K562 (cell line): ENCODE measurements around the gene TJP3. TPM values are rescaled to one million over a fixed set of nuclear protein-coding genes. Genes with fewer than 3 reads are reported as not detected.

Experiments used
- ATAC-seq: fragments of 200-7000 bp; cut with Tn5 transposase; 3 replicates; pipeline ENCODE4 v1.9.1; 2020; ENCODE audit warnings: moderate library complexity
- BruUV-seq: library from RNA; stranded (reverse); fragments of 400-500 nt; replicated peaks from 2 replicates; lab custom pipeline; 2021; lab: Mats Ljungman, UMichigan
- CTCF ChIA-PET: fragments of 300-600 bp; formaldehyde crosslinking; extraction: SDS; loops from one replicate; lab custom pipeline; 2021; ENCODE audit warnings: low intra/inter-chr PET ratio; lab: Yijun Ruan, JAX
- POLR2A ChIA-PET: fragments of 300-600, 350-650 bp; sonication (Branson Sonifier 250); formaldehyde crosslinking; extraction: SDS; loops from one replicate; lab custom pipeline; 2021; ENCODE audit warnings: antibody characterized with exemption, inconsistent platforms; lab: Yijun Ruan, JAX
- DNase-seq, 4 experiments: peaks; one replicate each; pipeline versions ENCODE4 v3.0.0 to v3.0.0-alpha.2; 2011 to 2018; ENCODE audit warnings: low spot score in 3 of 4, mixed read lengths in 3 of 4; ENCODE audit errors: extremely low read depth in 1 of 4
- FAIRE-seq: peaks from 2 replicates; lab custom pipeline; 2011; peaks lifted over from hg19 to GRCh38; lab: Jason Lieb, UNC
- H2AFZ ChIP-seq: 2 replicates; pipeline ENCODE4 v1.6.0; 2011; ENCODE audit warnings: low read depth, low read length, control low read depth, inconsistent platforms
- H3K27ac ChIP-seq: fragments of 200-600 bp; 3 replicates; pipeline ENCODE4 v1.8.0; 2011; ENCODE audit warnings: low read depth, mild to moderate bottlenecking, control low read depth, inconsistent platforms, low read length, moderate library complexity, mixed read lengths; ENCODE audit errors: extremely low read depth
- H3K27me3 ChIP-seq, 2 experiments: fragments of 300-600 bp in 1 of 2; 2 replicates in 1 of 2; 3 replicates in 1 of 2; pipeline versions ENCODE4 v1.6.0 to v1.8.0; 2011; ENCODE audit warnings: inconsistent platforms in 2 of 2, low read length in 2 of 2, mild to moderate bottlenecking in 1 of 2, mixed read lengths in 1 of 2, moderate library complexity in 1 of 2; ENCODE audit not compliant: control insufficient read depth in 2 of 2, insufficient read depth in 2 of 2
- H3K36me3 ChIP-seq: fragments of 300-600 bp; 3 replicates; pipeline ENCODE4 v1.8.0; 2011; ENCODE audit warnings: mild to moderate bottlenecking, low read length, inconsistent platforms; ENCODE audit not compliant: control insufficient read depth, insufficient read depth
- H3K4me1 ChIP-seq, 2 experiments: fragments of 200-600 bp in 1 of 2; replicated peaks in 1 of 2; 2 replicates in 1 of 2; 3 replicates in 1 of 2; pipeline versions ENCODE4 v1.5.1 to v1.8.0; 2011; ENCODE audit warnings: inconsistent platforms in 2 of 2, low read length in 2 of 2, mild to moderate bottlenecking in 1 of 2, mixed read lengths in 1 of 2, moderate library complexity in 1 of 2; ENCODE audit not compliant: control insufficient read depth in 2 of 2, insufficient read depth in 2 of 2
- H3K4me2 ChIP-seq: 2 replicates; pipeline ENCODE4 v1.6.1; 2011; ENCODE audit warnings: low read length, control low read depth, inconsistent platforms, mixed read lengths; ENCODE audit not compliant: insufficient read depth
- H3K4me3 ChIP-seq: fragments of 200-600 bp; sonication (generic), shearing (Covaris generic); 2 replicates; pipeline ENCODE4 v1.5.1; 2016; ENCODE audit warnings: control low read depth, inconsistent platforms
- H3K79me2 ChIP-seq: fragments of 200-600 bp; 3 replicates; pipeline ENCODE4 v1.8.0; 2011; ENCODE audit warnings: low read length, inconsistent platforms; ENCODE audit not compliant: control insufficient read depth, insufficient read depth
- H3K9ac ChIP-seq, 2 experiments: 2 replicates each; pipeline versions ENCODE4 v1.6.0 to v1.6.1; 2011; ENCODE audit warnings: low read depth in 2 of 2, low read length in 2 of 2, control low read depth in 1 of 2, inconsistent platforms in 1 of 2, mild to moderate bottlenecking in 1 of 2, mixed read lengths in 1 of 2; ENCODE audit not compliant: insufficient read depth in 1 of 2
- H3K9me1 ChIP-seq: one replicate; pipeline ENCODE4 v1.6.0; 2011; ENCODE audit warnings: inconsistent platforms, mild to moderate bottlenecking, low read length, moderate library complexity; ENCODE audit not compliant: control insufficient read depth, insufficient read depth
- H3K9me3 ChIP-seq: replicated peaks from 2 replicates; pipeline ENCODE4 v1.5.1; 2011; ENCODE audit warnings: low read depth, low read length, inconsistent platforms; ENCODE audit not compliant: control insufficient read depth, insufficient read depth
- H4K20me1 ChIP-seq: replicated peaks from 2 replicates; pipeline ENCODE4 v1.6.1; 2011; ENCODE audit warnings: low read length, inconsistent platforms, mixed read lengths; ENCODE audit not compliant: control insufficient read depth, insufficient read depth
- ESRRA ChIP-seq: fragments of 450-650 bp; IDR thresholded peaks from 2 replicates; pipeline ENCODE4 v1.6.1; 2014; ENCODE audit warnings: low read depth, mild to moderate bottlenecking, moderate library complexity, borderline replicate concordance
- GATAD2B ChIP-seq: fragments of 450-650 bp; IDR thresholded peaks from 2 replicates; pipeline ENCODE4 v1.6.1; 2017; ENCODE audit warnings: mild to moderate bottlenecking, borderline replicate concordance
- POLR2AphosphoS2 ChIP-seq: IDR thresholded peaks from 2 replicates; pipeline ENCODE4 v1.6.1; 2012; ENCODE audit warnings: low read length, improper control_type of control experiment
- VEZF1 ChIP-seq: fragments of 200-800 bp; sonication (Bioruptor generic); IDR thresholded peaks from 2 replicates; pipeline ENCODE4 v1.6.1; 2017; ENCODE audit warnings: missing genetic modification characterization, missing compliant biosample characterization
- ZBTB7A ChIP-seq: IDR thresholded peaks from 2 replicates; pipeline ENCODE4 v1.6.1; 2011; ENCODE audit warnings: low read depth, mild to moderate bottlenecking, low read length, moderate library complexity, borderline replicate concordance; ENCODE audit not compliant: control insufficient read depth
- ZNF740 ChIP-seq, 3 experiments: fragments of 200-800 bp in 1 of 3; sonication (Bioruptor generic) in 1 of 3; sonication (generic) in 1 of 3; formaldehyde crosslinking in 1 of 3; IDR thresholded peaks; 2 replicates each; pipeline versions ENCODE4 v1.6.1 to v1.8.0; 2016 to 2022; ENCODE audit warnings: mild to moderate bottlenecking in 2 of 3, missing compliant biosample characterization in 2 of 3, missing genetic modification characterization in 2 of 3, missing genetic modification reagents in 1 of 3
- WGBS: fragments of 100-300 bp; shearing (Covaris generic); methylation state at CpG from one replicate; pipeline ENCODE4 v1.1.6; 2016; ENCODE audit warnings: low coverage, mixed read lengths; ENCODE audit not compliant: insufficient coverage; ENCODE audit errors: missing lambda C conversion rate; 5-methylcytosine and 5-hydroxymethylcytosine counted together
- in situ Hi-C: fragments of 300-500 bp; cut with MboI; formaldehyde crosslinking; loops from 4 replicates; pipeline ENCODE4 v1.15.0; 2018; ENCODE audit warnings: inconsistent platforms, mixed read lengths
- intact Hi-C: fragments of 100-400 bp; cut with micrococcal nuclease; formaldehyde crosslinking; loops from 2 replicates; pipeline ENCODE4 v1.14.2; 2022
- polyA plus RNA-seq, 8 experiments: library from polyadenylated mRNA; depleted of rRNA in 4 of 8; stranded (reverse) in 5 of 8; unstranded in 3 of 8; fragments of >200 nt; fragmentation: Nextera tagmentation in 2 of 8; fragmentation: Illumina TruSeq in 1 of 8; extraction: Ambion mirVana in 2 of 8; extraction: Trizol in 1 of 8; gene quantifications; 2 replicates each; pipeline versions ENCODE4 v1.2.1 to v1.2.3, GENCODE V29; 2011 to 2014; ENCODE audit warnings: inconsistent platforms in 1 of 8, missing spikeins in 1 of 8
- total RNA-seq, 7 experiments: library from RNA; depleted of rRNA in 6 of 7; stranded (reverse); fragments of >200 nt in 6 of 7; fragmentation: Illumina TruSeq in 2 of 7; extraction: Trizol in 2 of 7; gene quantifications; 2 replicates each; pipeline versions ENCODE4 v1.2.1 to v1.2.3, GENCODE V29; 2011 to 2021; ENCODE audit warnings: low replicate concordance in 1 of 7

TJP3 gene
- total and polyA plus RNA-seq, 9 of the 15 experiments (the other 6 are each of a cell fraction or from before 2014, with no cell fraction given) = 0.11 to 2.4 (median 0.57) TPM; not detected in 1

- H3K4me1 ChIP-seq = peaks cover 0 to 48% of the 10 kb centered on the region in 2 experiments; a peak in 3 of 5 replicates
- in situ Hi-C loops (no loop called here), intact Hi-C loops (no loop called here)
- ChIA-PET CTCF (no interaction called here), POLR2A (interaction anchor here (0.6 to 5.9 kb wide), 5 partner anchors 9 to 452 kb away, joined by 3 to 48 read pairs (median 3); partner anchors contain the start of genes APBA3 and MRPL54)
- no peak for FAIRE-seq
- no peak overlapping the region for H3K27ac ChIP-seq
- H3K79me2 ChIP-seq = no peaks in the 10 kb centered on the region
- peak; percentile 42 to 50 (median 48) for DNase-seq
- no peaks in the 10 kb centered on the region for H3K9me1 ChIP-seq
- peak; percentile 32; the same call in 1 of the 2 replicates for TF ChIP-seq ZBTB7A
- no peak for TF ChIP-seq GATAD2B
- TF ChIP-seq ZNF740 (CRISPR knock-in tag; IDR thresholded peaks at IDR 0.05) = peak; percentile 73
- TF ChIP-seq ZNF740 (tag; IDR thresholded peaks at IDR 0.05) = no peak
- TF ChIP-seq VEZF1 = peak; percentile 77
- TF ChIP-seq POLR2AphosphoS2 = no peak
- TF ChIP-seq ESRRA = peak; percentile 60; the same call in 1 of the 2 replicates
- no peaks in the 10 kb centered on the region for H3K27me3 ChIP-seq
- no peaks in the 10 kb centered on the region for H3K9me3 ChIP-seq
- no peak overlapping the region for H3K4me3 ChIP-seq
- H3K4me2 ChIP-seq = no peak overlapping the region
- peak overlapping the region in 1 of 2 experiments; percentile 66; a peak in 2 of 4 replicates for H3K9ac ChIP-seq
- no TSS peak for BruUV-seq
- peak; percentile 50 for ATAC-seq
- no peaks in the 10 kb centered on the region for H4K20me1 ChIP-seq
- no peak overlapping the region for H2AFZ ChIP-seq
- WGBS = 27% methylated on average over 24 of the region's 25 CpGs
- H3K36me3 ChIP-seq = no peaks in the 10 kb centered on the region
Measured at GRCh38 chr19:3774621-3775373, 66.6 kb downstream of the TJP3 start.
